Amygdala (tissue), 56 donors: ENCODE data around the gene SERINC5.
A peak's percentile ranks its signal among the peaks of the same experiment; 100 is the strongest.
"Not testable (repeated sequence)": the region's sequence is repeated elsewhere in the genome, so short reads cannot be mapped to it uniquely, and the experiment has no call there.

Experiments used
- DNase-seq, 56 donors: peaks; one replicate each; lab custom pipeline; 2025; lab: John Stamatoyannopoulos, UW

The SERINC5 gene

DNA sequence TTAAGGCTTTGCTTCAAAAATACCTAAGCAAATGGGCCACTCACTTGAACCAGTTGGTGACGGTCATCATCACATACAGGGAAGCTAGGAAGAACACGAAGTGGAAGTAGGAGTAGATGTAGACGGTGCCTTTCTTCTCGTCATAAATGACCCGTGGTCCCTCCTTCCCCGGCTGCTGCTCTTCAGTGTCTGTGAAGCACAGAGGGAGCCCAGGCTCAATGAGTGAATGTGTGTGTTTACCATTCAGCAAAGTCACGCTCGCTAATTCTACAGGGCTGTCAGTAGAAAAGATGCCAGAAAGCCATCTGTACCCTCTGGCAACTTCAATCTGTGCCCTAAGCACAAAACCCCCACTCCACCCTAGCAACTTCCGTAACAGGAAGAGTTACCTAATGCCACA, 109.8 kb downstream of the SERINC5 start:
- no peak for DNase-seq

DNA sequence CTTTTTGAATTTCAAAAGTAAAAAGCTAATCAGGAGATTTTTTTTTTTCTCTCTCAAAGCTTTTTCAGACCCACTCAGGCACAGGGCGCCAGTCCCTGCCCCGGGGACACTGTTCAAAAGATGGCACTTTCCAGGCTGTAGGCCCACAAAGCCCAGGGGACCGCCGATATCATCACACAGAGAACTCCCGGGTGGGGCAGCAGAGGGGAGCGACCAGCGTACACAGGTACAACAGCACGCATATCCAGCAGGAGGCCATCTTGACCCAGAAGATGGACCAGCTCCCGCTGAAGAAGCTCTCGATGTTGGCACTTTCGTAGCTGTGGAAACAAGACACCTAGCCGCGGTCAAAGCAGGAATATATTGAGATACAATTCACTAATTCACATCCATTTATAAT, 112.4 kb downstream of the SERINC5 start:
- DNase-seq, result no peak

DNA sequence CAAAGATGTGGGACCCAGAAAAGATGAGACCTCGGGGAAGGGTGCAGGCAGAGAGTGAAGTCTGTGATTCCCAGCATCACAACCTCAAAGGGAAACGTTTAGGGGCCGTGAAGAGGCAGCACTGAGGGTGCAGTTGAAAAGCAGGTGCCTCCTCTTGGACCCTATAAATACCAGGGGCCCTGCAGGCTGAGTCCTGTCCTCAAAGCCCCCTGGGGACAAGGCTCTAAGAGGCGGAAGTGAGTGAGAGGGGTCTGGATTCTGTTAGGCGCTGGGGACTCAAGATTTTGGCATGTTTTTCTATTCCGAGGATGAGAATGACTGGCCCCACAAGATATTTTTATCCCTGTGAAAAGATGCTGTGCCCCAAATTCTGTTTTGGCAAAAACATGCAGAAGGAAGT, 112.9 kb downstream of the SERINC5 start:
- no peak for DNase-seq

DNA sequence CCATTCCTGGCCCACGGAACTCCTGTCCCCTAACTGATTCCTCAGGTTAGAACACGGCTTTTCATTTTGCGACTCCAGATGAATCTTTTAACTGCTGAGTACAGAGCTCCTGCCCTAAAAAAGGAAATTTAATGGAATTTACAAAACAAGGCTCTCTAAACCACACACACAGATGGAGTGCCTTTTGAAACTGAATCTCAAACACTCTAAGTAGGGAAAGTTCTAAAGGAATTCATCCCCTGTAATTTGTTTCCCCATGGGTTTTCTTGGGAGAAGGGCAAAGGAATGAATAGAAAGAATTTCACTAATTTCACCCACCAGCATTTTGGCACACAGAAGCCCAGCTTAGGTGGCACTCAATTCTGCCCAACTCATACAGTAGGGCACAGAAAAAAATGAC, 114.2 kb downstream of the SERINC5 start:
- DNase-seq, result no peak

DNA sequence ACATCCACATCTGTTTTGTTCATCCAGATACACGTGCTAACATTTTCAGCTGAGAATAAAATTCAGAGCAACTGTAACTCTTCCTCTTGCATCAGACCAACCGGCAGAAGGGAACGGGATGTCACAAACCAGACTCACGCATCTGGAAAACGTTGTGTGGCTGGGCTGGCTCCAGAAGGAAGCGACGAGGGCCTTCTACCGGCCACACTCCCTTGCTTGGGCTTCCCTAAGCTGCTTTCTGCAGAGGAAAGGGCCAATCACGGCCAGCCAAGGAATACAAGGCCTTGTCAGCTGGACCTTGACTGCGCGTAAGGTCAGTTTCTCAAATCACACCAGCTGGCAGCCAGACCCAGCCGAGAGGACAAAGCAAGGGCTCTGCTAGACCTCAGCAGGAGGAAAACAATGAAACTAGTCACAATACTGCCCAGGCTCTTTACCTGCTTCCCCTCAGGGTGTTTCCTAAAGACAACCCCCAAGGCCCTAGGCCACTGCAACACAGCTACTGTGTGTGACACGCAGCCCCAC, 114.6 kb downstream of the SERINC5 start:
- DNase-seq, result peak in 36 of 56 donors; percentile 2 to 58 (median 36)

DNA sequence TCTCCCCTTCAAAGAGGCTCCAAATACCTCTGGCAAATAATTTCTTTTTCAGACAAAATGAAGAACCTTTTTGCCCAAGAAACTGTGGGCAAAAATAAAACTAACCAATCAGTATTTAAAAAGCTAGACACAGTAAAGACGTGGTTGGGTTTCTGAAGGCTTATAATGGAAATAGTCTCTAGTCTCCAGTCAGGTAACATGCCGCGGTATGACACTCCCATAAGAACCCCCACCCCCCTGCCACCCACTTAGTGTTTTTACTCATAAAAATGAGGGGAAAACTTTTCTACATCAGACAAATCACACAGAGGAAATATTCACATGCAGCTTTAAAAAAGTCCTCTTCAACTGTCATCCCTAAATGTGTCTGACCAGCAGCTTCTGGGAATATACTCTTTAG, 115.4 kb downstream of the SERINC5 start:
- no peak for DNase-seq

DNA sequence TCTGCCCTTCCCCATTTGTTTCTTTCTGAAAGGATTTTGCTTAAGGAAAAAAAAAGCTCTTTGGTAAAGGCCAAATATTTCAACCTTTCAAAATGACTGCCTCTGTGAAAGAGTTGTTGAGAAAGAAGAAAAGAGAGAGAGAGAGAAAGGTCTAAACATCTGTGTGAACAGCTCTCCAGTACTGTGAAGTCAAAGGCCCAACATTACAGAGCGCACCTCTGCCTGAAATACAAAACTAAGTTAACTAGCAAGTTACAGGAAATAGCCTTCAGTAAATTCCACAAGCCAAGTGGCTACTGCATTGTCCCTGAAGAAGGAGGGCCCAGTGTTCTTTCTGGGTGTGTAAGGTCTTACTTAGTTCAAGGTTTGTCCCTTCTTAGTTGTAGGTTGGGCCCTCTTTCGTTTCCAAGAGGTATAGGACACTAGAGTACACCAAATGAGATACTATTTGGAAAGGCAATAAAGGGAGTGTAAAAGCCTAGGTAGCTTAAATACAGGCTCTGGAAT, 116.3 kb downstream of the SERINC5 start:
- DNase-seq, result no peak

DNA sequence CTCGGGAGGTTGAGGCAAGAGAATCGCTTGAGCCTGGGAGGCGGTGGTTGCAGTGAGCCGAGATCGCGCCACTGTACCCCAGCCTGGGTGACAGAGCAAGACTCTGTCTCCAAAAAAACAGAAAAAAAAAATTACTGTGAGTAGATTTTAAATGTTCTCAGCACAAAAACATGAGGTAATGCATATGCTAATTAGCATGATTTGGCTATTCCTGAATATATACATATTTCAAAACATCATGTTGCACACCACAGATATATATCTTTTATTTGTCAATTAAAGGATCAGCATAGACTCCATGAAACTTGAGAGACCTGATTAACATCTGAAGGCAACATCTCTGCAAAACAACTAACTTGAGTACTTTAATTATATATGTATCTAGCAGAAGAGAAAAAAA, 117.4 kb downstream of the SERINC5 start:
- DNase-seq, result no peak

DNA sequence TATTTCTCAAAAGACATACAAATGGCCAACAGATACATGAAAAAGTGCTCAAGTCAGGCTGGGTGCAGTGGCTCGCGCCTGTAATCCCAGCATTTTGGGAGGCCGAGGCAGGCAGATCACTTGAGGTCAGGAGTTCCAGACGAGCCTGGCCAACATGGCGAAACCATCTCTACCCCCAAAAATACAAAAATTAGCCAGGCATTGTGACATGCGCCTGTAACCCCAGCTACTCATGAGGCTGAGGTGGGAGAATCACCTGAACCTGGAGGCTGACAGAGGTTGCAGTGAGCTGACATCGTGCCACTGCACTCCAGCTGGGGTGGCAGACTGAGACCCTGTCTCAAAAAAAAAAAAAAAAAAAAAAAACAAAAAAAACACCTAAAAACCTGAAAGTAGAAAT, 119.0 kb downstream of the SERINC5 start:
- not testable (repeated sequence) for DNase-seq

DNA sequence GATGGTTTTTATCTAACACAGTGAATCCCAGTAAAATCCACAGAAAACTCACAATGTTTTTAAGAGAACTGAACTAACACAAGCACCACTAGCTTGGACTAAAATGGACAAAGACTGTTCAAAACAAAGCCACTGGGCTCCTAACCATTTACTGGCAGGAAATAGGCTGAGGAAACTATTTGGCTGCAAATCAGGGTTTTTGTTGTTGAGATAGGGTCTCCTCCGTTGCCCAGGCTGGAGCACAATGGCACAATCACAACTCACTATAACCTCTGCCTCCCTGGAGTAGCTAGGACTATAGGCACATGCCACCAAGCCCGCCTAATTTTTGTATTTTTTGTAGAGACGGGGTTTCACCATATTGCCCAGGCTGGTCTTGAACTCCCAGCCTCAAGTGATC, 121.0 kb downstream of the SERINC5 start:
- DNase-seq, result no peak

DNA sequence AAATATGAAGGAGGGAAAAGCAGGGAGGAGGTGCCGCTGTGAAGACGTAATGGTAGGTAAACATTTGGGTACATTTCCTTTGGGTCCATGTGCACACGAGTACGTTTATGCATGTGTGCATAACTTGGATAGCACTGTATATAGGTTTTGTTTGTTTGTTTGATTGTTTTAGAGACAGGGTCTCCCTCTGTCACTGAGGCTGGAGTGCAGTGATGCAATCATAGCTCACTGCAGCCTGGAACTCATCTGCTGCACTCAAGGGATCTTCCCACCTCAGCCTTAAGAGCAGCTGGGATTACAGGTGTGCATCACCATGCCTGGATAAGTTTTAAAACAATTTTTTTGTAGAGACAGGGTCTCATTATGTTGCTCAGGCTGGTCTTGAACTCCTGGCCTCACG, 126.7 kb downstream of the SERINC5 start:
- no peak for DNase-seq

DNA sequence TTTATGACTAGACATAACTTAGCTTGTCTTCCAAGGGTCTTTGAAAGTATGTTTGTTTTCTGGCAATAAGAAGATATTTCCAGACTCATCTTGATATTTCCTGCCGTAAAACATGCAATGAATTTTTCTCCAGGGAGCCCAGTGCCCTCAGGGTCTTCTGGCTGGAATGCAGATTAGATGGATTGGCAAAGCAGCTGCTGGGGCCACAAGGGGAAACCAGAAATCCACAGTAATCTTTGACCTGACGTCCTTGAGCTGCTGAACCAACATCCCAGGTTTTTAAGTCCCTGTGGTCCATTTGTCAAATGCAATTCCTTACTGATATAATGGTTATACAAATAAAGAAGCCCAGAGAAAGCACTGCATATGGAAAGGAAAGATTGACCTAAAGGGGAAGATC, 127.7 kb downstream of the SERINC5 start:
- no peak for DNase-seq

DNA sequence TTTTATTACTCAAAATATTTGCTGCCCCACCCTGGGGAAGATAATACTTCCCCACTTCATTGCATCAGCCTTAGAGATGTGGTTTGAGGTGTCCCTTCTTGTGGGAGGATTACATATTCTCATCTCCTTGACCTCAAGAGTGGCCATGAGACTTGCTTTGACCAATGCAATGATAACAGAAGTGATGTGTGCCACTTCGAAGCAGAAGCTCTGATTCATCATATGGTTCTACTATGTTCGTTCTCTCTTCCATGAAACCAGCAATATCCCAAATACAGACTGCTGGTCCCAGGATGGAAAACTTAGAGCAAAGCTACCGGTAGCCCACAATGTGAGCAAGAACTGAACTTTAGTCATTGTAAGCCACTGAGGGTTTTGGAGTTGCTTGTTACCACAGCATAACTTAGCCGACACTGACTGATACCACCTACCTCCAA, 128.7 kb downstream of the SERINC5 start:
- no peak for DNase-seq

DNA sequence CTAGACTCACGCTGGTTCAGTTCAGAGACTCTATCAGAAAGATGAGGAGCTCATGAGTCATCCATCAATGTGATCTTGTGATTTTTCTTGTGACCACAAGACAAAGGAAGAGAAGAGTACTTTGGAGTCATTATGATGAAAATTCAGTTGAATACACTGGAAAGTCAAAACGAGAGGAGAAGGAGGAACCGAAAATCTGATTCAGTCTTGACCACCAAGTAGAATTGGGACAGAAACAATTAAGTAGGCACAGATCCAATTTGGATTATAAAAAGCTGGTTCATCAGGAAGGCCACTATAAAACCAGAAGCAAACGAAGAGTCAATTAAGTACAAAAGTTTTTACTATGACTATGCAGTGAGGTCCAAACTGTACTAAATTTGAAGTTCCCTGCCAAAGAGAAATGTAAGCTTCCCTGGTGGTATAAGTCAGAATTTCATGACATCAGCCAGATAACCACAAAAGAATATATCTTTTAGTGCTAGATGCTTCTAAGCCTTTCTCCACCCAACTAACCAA, 129.8 kb downstream of the SERINC5 start:
- no peak for DNase-seq

DNA sequence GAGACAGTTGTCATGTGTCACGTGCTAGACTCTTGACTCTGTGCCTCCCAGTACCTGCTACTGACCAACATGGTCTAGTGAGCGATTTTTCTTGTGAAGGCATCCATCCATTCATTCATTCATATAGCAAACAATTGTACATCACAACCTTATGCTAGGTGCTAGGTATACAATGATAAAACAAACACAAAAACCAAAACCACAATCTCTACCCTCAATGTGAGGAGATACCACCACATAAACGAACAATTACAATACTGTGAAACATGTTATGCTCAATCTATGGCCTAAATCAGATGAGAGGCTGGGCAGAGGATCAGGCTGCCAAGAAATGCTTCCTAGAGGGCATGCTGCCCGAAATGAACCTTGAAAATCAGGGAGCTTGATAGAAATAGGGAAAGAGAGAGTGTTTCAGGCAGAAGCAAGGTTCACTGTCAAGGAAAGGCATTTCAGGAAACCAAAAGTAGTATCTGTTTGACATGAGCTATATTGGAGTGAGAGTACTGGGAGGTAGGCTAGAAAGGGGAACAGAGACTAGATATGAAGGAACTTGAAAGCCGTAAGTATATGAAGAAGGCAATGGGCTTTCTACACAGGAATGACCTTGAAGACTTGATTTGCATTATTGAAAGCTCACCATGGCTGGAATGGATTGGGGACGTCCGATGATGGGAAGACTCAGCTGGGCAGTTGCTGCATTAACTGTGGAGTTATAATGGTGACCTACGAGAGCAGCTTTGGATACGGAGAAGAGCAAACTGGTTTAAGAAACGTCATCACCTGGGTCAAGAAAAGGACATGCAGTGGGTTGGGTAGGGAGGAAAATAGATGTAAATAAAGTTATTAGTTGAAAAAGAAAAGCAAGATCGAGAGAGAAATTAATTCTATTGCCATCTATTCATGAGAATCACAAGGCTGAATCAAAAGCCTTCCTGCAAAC, 130.6 kb downstream of the SERINC5 start:
- DNase-seq, result no peak

DNA sequence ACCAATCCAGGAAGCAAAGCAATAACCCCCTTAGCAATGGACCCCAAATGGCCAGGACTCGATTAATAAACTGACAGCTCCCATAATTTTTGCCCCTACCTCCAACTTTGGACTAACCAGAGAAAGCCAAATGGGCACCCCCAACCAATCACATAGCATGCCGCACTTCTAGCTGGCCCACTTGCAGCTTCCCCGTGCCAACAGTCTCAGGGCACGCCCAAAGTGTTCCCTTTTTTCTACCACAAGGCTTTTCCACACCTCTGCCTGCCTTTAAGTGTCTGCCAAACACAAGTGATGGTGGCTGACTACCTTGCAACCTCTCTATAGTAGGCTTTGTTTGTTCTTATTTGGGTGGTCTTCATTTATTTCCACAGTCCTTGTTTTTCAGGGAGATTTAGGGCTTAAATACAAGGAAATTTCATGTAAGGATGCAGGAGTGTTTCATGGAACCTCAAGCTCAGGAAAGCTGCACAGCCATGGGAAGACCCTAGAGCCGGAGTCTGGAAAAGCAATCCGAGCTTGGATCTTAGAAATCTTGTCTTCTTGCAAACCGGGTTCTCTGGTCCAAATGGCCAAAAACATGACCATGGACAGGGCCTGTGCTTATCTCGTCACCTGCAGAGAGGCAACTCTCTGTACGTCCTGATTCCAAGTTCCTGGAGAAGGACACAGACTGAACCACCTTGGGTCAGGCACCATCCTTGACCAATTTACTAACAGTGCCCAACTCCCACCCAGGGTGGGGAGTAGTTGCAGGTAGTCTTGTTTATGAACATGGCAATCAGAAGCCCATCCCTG, 131.5 kb downstream of the SERINC5 start:
- DNase-seq, result no peak

DNA sequence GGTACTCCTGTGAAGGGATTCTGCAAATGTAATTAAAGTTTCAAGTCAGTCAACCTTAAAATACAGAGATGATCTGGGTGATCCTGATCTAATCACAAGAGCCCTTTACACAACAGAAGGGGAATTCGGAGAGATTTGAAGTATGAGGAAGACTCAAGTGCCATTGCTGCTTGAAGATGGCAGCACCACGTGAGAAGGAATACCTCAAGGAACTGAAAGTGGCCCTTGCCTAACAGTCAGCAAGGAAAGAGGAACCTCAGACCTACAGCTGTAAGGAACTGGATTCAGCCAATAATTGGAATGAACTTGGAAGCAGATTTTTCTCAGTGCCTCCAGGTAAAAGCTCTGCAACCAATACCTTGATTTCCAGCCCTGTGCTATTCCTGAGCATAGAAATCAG, 133.3 kb downstream of the SERINC5 start:
- peak in 6 of 56 donors; percentile 4 to 50 (median 8) for DNase-seq

DNA sequence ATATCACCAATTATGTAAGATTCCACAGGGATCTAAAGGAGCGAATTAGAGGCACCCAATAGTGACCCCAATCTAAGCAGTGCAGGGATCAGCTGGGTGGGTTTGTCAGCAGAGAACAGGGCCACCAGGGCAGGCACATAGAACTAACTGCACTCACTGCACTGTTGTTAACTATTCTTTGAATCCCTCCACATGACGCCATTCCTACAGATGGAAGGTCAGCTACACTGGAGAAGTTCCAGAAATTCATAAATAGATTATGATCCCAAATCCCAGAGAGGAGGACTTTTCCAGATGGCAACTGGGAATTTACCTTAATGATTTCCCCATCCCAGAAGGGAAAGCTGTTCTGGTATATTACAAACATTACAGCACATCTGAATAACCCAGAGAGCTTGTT, 136.5 kb downstream of the SERINC5 start:
- DNase-seq, result no peak

DNA sequence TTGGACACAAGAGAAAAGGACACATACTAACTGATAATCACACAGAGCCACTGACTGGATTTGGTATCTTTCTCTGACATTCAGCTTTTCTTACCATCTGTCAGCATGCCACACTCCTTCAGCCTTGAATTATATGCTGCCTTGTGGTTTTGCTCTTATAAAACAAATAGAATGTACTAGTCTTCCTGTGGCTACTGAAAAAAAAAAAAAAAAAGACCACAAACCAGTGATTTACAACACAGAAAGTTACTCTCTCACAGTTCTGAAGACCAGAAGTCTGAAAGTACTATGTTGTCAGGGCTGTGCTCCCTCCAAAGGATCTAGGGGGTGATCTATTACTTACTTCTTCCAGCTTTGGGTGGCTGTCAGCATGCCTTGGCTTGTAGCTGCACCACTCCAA, 138.4 kb downstream of the SERINC5 start:
- no peak for DNase-seq

DNA sequence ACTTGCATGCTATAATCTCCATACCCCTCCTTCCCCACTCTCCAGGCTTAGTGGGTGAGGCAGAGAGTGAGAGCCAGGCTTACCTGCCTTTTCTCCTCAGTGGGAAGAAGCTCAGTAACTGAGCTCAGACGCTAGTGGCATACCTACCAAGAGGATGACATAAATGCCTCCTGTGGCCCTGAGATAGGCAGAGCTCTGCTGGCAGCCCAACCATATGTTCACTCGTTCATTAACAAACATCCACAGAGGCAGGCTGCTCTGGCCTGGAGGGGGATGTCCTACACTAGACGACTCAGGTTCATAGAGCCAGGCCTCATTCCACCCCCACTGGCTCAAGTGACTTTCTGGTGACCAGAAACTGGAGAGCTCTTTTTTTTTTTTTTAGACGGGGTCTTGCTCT, 139.4 kb downstream of the SERINC5 start:
- DNase-seq, result no peak

DNA sequence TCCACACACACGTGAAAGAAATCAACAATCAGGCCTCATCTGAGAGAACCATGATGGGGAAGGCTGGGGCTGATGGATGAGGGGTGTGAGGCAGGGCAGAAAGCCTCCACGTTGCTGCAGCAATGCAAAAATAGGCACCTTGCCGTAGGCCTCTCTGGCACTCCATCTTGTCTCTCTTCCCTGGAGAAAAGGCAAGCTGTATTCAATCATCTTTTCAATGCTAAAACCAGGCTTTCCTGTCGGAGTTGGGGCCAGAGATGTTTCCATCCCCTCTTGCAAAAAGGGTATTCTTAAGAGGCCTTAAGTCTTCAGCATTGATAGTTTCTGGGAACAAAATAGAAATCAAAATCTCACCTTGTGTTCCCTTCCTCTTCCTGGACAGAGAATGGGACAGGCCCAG, 139.8 kb downstream of the SERINC5 start:
- no peak for DNase-seq
